HEK293 (cell line): ENCODE measurements around the gene HID1.
A peak's percentile ranks its signal among the peaks of the same experiment; 100 is the strongest.

Experiments
- CTCF ChIA-PET: fragments of 350-600 bp; formaldehyde crosslinking; extraction: SDS; loops from one replicate; lab custom pipeline; 2021; ENCODE audit warnings: antibody characterized with exemption; lab: Yijun Ruan, JAX
- POLR2A ChIA-PET: fragments of 300-600 bp; formaldehyde crosslinking; extraction: SDS; loops from one replicate; lab custom pipeline; 2020; ENCODE audit warnings: antibody characterized with exemption, inconsistent platforms; lab: Yijun Ruan, JAX
- H3K27ac ChIP-seq: fragments of 200-500 bp; sonication (Bioruptor generic); 2 replicates; pipeline ENCODE4 v1.5.1; 2014; ENCODE audit warnings: low read depth, low read length, control low read depth, inconsistent platforms; ENCODE audit errors: extremely low read depth
- H3K36me3 ChIP-seq, 2 experiments: fragments of 200-500 bp in 1 of 2; sonication (Bioruptor generic) in 1 of 2; 1 replicate in 1 of 2; 2 replicates in 1 of 2; pipeline ENCODE4 v1.5.1; 2014 to 2017; ENCODE audit warnings: inconsistent platforms in 2 of 2, low read length in 2 of 2; ENCODE audit not compliant: control insufficient read depth in 2 of 2, insufficient read depth in 1 of 2
- H3K4me1 ChIP-seq: fragments of 200-500 bp; sonication (Bioruptor generic); 2 replicates; pipeline ENCODE4 v1.5.1; 2014; ENCODE audit warnings: mild to moderate bottlenecking, low read length, inconsistent platforms; ENCODE audit not compliant: control insufficient read depth, insufficient read depth
- H3K4me3 ChIP-seq: 2 replicates; pipeline ENCODE4 v1.5.1; 2011; ENCODE audit warnings: low read depth, mild to moderate bottlenecking, control low read depth, low read length, moderate library complexity
- H3K9me3 ChIP-seq: fragments of 200-500 bp; sonication (Bioruptor generic); 2 replicates; pipeline ENCODE4 v1.5.1; 2014; ENCODE audit warnings: low read depth, low read length, inconsistent platforms; ENCODE audit not compliant: control insufficient read depth, insufficient read depth
- KLF1 ChIP-seq: fragments of 450-650 bp; formaldehyde crosslinking; IDR thresholded peaks from 2 replicates; pipeline ENCODE4 v1.5.1; 2016; ENCODE audit warnings: missing biosample characterization, missing genetic modification characterization
- KLF10 ChIP-seq: fragments of 450-650 bp; IDR thresholded peaks from 2 replicates; pipeline ENCODE4 v1.5.1; 2018; ENCODE audit warnings: missing biosample characterization, mild to moderate bottlenecking, missing genetic modification characterization
- WT1 ChIP-seq: fragments of 450-650 bp; formaldehyde crosslinking; IDR thresholded peaks from 2 replicates; pipeline ENCODE4 v1.5.1; 2016; ENCODE audit warnings: missing biosample characterization, missing genetic modification characterization
- ZFP41 ChIP-seq: fragments of 450-650 bp; formaldehyde crosslinking; IDR thresholded peaks from 2 replicates; pipeline ENCODE4 v1.5.1; 2016; ENCODE audit warnings: missing biosample characterization, missing genetic modification characterization, borderline replicate concordance
- ZNF133 ChIP-seq: fragments of 450-650 bp; formaldehyde crosslinking; IDR thresholded peaks from 2 replicates; pipeline ENCODE4 v1.5.1; 2016; ENCODE audit warnings: missing biosample characterization, missing genetic modification characterization
- ZNF146 ChIP-seq: fragments of 450-650 bp; formaldehyde crosslinking; IDR thresholded peaks from 2 replicates; pipeline ENCODE4 v1.5.1; 2016; ENCODE audit warnings: missing biosample characterization, missing genetic modification characterization
- ZNF214 ChIP-seq: fragments of 450-650 bp; formaldehyde crosslinking; IDR thresholded peaks from 2 replicates; pipeline ENCODE4 v1.5.1; 2017; ENCODE audit warnings: missing biosample characterization, mild to moderate bottlenecking, missing genetic modification characterization, borderline replicate concordance
- ZNF335 ChIP-seq: fragments of 450-650 bp; formaldehyde crosslinking; conservative IDR thresholded peaks from 2 replicates; pipeline ENCODE4 v1.5.1; 2016; ENCODE audit warnings: missing biosample characterization, missing genetic modification characterization
- ZNF37A ChIP-seq: fragments of 450-650 bp; IDR thresholded peaks from 2 replicates; pipeline ENCODE4 v1.5.1; 2018; ENCODE audit warnings: missing biosample characterization, missing genetic modification characterization
- ZNF473 ChIP-seq: fragments of 450-650 bp; formaldehyde crosslinking; IDR thresholded peaks from 2 replicates; pipeline ENCODE4 v1.5.1; 2017; ENCODE audit warnings: missing biosample characterization, missing genetic modification characterization
- ZNF521 ChIP-seq: fragments of 450-650 bp; formaldehyde crosslinking; IDR thresholded peaks from 2 replicates; pipeline ENCODE4 v1.5.1; 2017; ENCODE audit warnings: missing biosample characterization, mild to moderate bottlenecking, missing genetic modification characterization
- ZNF561 ChIP-seq: fragments of 450-650 bp; IDR thresholded peaks from 2 replicates; pipeline ENCODE4 v1.5.1; 2018; ENCODE audit warnings: missing biosample characterization, missing genetic modification characterization, borderline replicate concordance
- ZNF621 ChIP-seq: fragments of 450-650 bp; formaldehyde crosslinking; IDR thresholded peaks from 2 replicates; pipeline ENCODE4 v1.5.1; 2017; ENCODE audit warnings: missing biosample characterization, missing genetic modification characterization
- ZNF654 ChIP-seq: fragments of 450-650 bp; formaldehyde crosslinking; IDR thresholded peaks from 2 replicates; pipeline ENCODE4 v1.5.1; 2016; ENCODE audit warnings: low read depth, missing biosample characterization, missing genetic modification characterization
- ZNF768 ChIP-seq: fragments of 450-650 bp; formaldehyde crosslinking; IDR thresholded peaks from 2 replicates; pipeline ENCODE4 v1.5.1; 2018; ENCODE audit warnings: missing biosample characterization, mild to moderate bottlenecking, missing genetic modification characterization
- TF ChIP-seq, protein P1 (sequence below): fragments of 450-650 bp; formaldehyde crosslinking; IDR thresholded peaks from 2 replicates; pipeline ENCODE4 v1.5.1; 2016; ENCODE audit warnings: missing biosample characterization, missing genetic modification characterization

The HID1 gene

DNA sequence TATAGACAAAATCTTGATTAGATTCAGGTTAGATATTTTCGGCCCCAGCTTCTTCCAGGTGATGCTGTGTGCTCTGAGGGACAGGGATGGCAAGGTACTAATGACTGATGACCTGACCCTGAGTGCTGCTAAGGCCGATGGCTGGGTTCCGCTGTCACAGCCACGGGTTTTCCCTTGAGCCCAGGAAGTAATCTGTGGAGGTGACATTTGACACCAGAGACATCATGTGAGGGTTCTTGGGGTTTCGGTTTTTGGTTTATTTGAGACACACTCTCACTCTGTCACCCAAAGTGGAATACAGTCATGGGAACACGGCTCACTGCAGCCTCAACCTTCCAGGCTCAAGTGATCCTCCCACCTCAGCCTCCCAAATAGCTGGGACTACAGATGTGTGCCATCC is 27.0 kb downstream of the HID1 start (continued):
- TF ChIP-seq ZNF521 (tag by site-specific recombination) (no peak), ZNF473 (tag by site-specific recombination) (no peak), ZNF146 (tag by site-specific recombination) (no peak), ZFP41 (no peak), ZNF654 (no peak), ZNF621 (tag by site-specific recombination) (no peak), KLF10 (no peak)
- TF ChIP-seq, protein P1, sequence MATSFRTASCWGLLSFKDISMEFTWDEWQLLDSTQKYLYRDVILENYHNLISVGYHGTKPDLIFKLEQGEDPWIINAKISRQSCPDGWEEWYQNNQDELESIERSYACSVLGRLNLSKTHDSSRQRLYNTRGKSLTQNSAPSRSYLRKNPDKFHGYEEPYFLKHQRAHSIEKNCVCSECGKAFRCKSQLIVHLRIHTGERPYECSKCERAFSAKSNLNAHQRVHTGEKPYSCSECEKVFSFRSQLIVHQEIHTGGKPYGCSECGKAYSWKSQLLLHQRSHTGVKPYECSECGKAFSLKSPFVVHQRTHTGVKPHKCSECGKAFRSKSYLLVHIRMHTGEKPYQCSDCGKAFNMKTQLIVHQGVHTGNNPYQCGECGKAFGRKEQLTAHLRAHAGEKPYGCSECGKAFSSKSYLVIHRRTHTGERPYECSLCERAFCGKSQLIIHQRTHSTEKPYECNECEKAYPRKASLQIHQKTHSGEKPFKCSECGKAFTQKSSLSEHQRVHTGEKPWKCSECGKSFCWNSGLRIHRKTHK (tag by site-specific recombination) = no peak

DNA sequence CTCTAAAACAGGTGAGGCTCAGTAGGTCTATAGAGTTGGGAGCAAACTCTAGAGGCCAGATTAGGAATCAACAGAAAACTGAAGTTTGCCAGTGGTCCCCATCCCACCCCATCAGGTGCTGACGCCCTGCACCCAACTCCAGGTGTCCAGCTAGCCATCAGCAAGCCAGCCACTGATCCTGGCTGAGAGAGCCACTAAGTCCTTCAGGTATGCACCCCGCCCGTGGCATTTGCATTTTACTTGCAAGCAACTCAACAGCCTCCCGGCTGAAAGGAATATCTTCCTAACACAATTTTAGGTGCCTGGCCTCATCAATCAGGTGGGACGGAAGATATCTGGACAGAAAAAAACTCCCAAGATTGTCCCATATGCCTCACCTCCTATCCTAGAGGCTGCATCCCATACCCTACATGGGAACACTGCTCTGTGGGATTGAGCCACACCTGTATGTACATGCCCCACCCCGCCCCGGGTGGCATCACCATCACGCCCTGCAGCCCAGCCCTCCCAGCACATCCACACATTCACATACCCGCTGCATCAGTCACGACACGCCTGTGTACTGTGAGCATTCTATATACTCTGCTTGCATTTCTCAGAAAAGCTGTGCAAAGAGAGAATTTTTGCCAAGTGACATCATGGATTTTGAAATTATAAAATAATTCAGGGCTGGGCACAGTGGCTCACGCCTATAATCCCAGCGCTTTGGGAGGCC is 28.6 kb downstream of the HID1 start:
- ChIA-PET CTCF (interaction anchor here (10.3 kb wide), 1 partner anchor 15 kb away, joined by 100 read pairs; no protein-coding TSS in a partner anchor), POLR2A (no interaction called here)
- Histone ChIP-seq H3K4me1 (no peaks in the 10 kb centered on the region), H3K9me3 (no peaks in the 10 kb centered on the region), H3K4me3 (no peak overlapping the region), H3K36me3 (no peaks in the 10 kb centered on the region), H3K27ac (no peak overlapping the region)
- TF ChIP-seq ZNF133 = no peak
- no peak for TF ChIP-seq ZNF214 (tag by site-specific recombination)
- no peak for TF ChIP-seq ZNF561 (tag by site-specific recombination)
- TF ChIP-seq KLF1 (tag by site-specific recombination) = peak; percentile 95

DNA sequence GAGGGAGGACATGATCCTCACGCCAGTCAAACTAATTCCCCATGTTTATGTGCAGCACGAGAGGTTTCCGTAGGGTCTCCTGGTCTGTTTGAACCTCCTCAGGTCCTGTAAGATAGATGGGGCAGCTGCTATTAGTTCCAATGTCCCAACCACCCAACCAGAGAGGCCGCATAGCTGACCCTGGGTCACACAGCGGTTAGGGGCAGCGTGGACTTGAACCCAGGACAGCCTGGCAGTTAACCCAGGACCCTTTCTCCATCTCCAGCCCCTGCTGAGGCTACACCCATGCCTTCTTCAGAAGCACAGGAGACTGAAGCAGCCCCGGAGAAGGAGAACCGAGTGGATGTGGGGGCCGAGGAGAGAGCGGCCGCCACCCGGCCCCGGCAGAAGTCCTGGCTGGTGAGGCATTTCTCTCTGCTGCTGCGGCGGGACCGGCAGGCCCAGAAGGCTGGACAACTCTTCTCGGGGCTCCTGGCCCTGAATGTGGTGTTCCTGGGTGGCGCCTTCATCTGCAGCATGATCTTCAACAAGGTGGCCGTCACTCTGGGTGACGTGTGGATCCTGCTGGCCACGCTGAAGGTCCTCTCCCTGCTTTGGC is 31.3 kb downstream of the HID1 start:
- Histone ChIP-seq H3K4me1 (no peaks in the 10 kb centered on the region), H3K9me3 (no peaks in the 10 kb centered on the region), H3K4me3 (no peak overlapping the region), H3K27ac (no peak overlapping the region), H3K36me3 (no peaks in the 10 kb centered on the region)
- ChIA-PET CTCF (interaction anchor here (0.6 kb wide), 1 partner anchor 68 kb away, joined by 3 read pairs; no protein-coding TSS in a partner anchor), POLR2A (no interaction called here)
- TF ChIP-seq WT1 (no peak), ZNF768 (tag by site-specific recombination) (0 out of 2 replicates have a peak, but pooled peaks have one; percentile 31)

DNA sequence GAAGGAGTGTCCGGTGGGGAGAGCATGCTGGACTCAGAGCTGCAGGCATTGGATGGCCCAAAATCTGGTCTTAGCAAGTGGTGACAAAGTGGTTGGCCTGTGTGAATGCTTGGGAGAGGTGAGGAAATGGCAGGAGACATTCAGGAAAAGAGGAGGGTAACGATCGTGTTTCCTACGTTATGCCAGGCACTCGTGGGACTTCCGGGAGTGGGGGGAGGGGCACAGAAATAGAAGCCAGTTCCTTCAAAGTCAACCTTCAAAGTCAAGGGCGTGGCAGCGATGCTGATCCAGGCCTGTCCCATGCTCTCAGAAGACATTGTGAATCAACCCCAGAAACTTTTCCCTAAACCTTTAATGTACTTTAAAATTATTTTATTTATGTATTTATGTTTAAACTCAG is 33.0 kb downstream of the HID1 start:
- H3K4me3 ChIP-seq = no peak overlapping the region
- H3K36me3 ChIP-seq = no peaks in the 10 kb centered on the region
- POLR2A ChIA-PET = no interaction called here
- CTCF ChIA-PET = interaction anchor here (0.6 to 1.6 kb wide), 4 partner anchors 13 to 443 kb away, joined by 4 to 6 read pairs (median 4); partner anchors contain the start of gene OTOP2
- 0 out of 2 replicates have a peak, but pooled peaks have one; percentile 19 for TF ChIP-seq ZNF335 (tag by site-specific recombination)
- TF ChIP-seq ZNF37A = no peak
- H3K9me3 ChIP-seq = no peaks in the 10 kb centered on the region
- no peaks in the 10 kb centered on the region for H3K4me1 ChIP-seq
- H3K27ac ChIP-seq = no peak overlapping the region
